GM18909 (cell line): ENCODE measurements around the gene TACR3.
"Not testable (repeated sequence)": the region's sequence is repeated elsewhere in the genome, so short reads cannot be mapped to it uniquely, and the experiment has no call there.

Experiments
- ATAC-seq: cut with Tn5 transposase; IDR thresholded peaks from one replicate; pipeline ENCODE4 v1.9.1; 2021; ENCODE audit warnings: mild to moderate bottlenecking; ENCODE audit not compliant: unreplicated experiment, poor library complexity

Gene TACR3, protein sequence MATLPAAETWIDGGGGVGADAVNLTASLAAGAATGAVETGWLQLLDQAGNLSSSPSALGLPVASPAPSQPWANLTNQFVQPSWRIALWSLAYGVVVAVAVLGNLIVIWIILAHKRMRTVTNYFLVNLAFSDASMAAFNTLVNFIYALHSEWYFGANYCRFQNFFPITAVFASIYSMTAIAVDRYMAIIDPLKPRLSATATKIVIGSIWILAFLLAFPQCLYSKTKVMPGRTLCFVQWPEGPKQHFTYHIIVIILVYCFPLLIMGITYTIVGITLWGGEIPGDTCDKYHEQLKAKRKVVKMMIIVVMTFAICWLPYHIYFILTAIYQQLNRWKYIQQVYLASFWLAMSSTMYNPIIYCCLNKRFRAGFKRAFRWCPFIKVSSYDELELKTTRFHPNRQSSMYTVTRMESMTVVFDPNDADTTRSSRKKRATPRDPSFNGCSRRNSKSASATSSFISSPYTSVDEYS

DNA sequence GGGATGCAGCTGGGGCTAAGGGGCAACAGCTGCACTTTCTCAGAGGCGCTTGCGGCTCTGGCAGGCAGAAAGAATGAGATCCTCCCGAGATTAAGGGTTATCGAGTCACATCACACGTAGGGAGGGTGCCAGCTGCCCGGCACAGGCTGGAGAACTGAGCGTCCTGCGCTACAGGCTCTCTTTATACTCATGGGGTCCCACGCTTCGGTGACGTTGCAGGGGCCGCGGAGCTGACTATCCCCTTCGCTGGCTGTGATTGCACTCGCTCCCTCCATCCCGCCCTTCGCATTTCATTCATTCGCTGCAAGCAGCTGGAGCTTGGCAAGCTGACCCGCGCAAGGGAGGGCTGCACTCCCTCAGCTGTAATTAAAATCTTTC, at the start of gene TACR3:
TACR3 (minus strand) TSS at position 156 of the 378 bp plus-strand sequence. CDS start 310 bp downstream, outside the sequence.
- no peak for ATAC-seq

DNA sequence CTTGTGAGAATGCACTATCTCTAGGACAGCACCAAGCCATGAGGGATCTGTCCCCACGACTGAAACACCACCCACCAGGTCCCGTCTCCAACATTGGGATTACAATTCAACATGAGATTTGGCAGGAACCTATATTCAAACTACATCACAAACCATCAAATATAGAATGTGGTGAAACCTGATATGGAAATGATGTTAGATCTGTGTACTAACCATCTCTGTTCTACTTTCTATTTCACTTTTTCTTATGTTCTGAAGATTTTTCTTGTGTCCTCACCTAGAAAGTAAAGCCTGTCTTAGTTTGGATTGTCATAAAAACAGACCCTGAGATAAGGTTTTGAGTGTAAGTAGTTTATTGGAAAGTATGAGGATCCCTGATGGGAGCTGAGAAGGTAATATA, 37.8 kb upstream of the TACR3 start:
- no peak for ATAC-seq

DNA sequence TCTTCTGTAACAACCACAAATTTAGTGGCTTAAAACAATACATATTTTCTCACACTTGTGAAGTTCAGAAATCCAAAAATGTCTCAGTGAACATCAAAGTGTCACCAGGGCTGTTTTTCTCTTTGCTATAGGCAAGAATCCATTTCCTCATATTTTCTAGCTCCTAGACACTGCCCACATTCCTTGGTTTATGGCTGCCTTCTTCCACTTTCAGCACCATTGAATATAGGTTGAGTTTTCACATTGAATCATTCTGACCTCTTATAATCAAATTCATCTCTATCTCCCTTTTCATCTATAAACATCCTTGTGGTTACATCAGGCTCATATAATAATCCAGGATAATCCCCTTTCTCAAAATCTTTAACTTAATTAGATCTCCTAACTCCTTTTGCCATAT, 37.0 kb upstream of the TACR3 start:
- no peak for ATAC-seq

DNA sequence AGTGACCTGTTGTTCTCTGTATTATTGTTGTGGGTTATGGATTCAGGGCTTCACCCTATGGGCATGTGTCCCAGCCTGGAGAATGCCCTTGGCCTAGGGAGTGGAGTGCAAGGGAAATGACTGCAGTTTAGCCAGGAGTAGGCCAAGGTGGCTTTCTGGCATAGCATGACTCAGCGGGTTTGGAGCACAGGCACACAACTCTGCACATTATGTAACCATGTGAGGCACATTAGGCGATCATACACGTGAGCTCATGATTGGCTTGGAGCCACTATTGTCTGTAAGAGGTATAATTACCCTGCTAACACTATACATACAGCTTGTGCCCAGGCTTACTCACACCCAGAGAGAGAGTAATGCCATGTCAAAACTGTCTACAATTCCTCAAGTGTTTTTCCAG, 35.1 kb upstream of the TACR3 start:
- ATAC-seq: no peak

DNA sequence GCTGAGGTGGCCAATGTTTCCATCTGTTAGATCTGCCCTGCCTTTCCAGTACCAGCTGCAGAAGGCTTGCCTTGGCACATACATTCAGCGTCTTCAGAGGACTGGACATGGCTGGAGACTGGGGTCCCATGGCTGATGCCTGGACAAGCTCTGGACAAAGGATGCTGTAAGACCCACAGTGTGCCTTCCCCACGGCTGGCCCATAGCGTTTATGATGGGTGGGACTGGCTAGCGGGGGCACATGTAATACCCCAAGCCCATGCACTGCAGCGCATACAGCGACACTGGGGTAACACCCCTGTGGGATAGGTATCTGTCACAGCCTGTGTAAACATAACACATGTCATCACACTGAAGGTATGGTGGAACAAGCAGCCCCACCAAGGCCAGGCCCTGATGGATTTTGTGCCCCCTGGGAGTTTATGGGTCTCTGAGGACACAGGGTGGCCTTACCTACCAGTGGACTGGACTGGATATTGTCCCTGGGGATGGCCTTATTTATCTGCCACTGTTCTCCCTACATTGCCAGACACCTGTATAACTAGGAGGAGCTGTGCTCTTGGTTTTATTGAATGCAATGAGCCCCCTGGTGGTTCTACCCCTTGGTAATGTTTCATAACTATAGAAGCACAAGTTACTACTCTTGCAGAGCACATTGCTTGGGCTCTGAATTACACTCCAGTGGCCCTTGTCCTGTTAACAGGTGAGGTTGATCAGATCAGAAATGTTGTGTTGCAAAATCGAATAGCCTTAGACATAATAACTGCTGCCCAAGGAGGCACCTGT, 34.3 kb upstream of the TACR3 start:
- no peak for ATAC-seq

DNA sequence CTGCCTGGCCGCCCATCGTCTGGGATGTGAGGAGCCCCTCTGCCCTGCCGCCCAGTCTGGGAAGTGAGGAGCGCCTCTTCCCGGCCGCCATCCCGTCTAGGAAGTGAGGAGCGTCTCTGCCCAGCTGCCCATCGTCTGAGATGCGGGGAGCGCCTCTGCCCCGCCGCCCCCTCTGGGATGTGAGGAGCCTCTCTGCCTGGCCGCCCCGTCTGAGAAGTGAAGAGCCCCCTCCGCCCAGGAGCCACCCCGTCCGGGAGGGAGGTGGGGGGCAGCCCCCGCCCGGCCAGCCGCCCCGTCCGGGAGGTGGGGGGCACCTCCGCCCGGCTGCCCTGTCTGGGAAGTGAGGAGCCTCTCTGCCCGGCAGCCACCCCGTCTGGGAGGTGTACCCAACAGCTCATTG, 3.4 kb upstream of the TACR3 start:
- not testable (repeated sequence) for ATAC-seq

DNA sequence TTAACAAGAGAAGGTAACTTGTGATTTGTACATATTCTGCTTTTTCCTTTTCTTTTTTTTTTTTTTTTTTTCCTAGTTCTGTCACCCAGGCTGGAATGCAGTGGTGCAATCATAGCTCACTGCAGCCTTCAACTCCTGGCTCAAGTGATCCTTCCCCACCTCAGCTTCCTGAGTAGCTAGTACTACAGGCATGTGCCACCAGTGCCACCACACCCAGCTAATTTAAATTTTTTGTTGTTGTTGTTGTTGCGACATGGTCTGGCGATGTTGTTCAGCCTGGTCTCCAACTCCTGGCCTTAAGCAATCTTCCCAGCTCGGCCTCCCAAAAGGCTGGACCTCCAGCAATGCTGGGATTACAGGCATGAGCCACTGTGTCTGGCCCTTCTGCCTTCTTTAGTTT, 1.5 kb upstream of the TACR3 start:
- no peak for ATAC-seq

DNA sequence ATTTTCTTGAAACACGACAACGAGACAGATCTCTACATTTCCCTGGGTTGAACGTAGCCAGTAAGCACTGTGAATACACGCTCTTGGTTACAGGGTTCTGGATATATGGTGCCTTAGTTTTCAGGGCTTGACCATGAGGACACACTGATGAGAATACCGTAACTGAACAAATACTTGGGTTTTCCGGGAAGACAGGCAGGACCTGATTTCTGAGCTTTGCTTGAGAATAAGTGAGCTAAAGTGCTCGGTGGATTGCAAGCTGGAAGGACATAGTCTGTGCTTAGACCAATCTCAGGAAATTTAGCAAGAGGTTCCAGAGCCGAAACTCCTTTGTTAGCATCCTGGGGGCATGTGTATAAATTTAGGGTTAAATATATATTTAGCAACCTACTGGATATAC, 876 bp upstream of the TACR3 start:
- ATAC-seq: no peak

DNA sequence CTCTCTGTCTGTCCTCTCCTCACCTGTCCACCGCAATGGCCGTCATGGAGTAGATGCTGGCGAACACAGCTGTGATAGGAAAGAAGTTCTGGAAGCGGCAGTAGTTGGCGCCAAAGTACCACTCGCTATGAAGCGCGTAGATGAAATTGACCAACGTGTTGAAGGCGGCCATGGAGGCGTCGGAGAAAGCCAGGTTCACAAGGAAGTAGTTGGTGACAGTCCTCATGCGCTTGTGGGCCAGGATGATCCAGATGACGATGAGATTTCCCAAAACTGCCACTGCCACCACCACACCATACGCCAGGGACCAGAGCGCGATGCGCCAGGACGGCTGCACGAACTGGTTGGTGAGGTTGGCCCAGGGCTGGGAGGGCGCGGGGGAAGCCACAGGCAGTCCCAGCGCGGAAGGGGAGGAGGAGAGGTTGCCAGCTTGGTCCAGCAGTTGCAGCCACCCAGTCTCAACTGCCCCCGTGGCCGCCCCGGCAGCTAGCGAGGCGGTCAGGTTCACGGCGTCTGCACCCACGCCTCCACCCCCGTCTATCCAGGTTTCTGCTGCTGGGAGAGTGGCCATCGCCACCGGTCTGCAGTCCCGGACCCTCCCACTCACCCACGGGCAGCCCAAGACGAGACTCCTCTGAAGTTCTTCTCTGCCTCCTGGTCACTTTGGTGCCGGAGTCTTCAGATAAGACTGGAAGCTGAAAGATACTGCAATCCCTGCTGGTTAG, 518 bp downstream of the TACR3 start:
- ATAC-seq: no peak

DNA sequence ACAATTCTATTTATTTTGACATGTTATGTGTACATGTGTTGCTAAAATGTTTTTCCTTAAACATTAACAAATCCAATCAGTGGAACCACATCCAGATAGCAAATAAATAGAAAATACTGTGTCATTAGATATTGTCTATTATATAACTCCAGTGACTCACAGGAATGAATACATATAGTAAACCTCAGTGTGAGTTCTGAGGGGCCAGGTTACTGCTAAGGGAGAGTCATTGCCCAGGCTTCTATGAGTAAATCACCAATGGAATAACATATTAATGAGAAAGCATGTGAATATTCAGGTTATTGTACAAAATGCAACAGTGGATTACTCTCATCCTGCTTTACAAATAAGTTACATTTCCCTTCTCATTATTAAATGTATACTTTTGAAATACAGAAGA, 27.2 kb downstream of the TACR3 start:
- no peak for ATAC-seq

DNA sequence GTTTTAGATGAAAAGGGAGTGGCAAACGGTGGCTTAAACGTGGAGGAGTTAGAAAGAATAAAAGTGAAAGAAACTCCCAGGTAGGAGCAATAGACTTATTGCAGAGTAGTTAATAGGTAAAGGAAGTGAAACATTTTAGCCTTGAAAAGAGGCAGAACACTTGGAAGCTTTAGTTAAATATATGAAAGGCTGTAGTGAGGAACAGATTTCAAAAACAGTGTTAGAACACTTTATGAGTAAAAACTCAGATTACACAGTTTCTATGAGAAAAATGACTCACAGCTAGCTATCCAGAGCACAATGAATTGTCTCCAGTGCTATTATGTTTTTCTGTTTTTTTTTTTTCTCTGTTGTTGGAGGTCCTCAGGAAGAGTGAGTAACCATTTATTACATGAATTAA, 45.8 kb downstream of the TACR3 start:
- no peak for ATAC-seq

DNA sequence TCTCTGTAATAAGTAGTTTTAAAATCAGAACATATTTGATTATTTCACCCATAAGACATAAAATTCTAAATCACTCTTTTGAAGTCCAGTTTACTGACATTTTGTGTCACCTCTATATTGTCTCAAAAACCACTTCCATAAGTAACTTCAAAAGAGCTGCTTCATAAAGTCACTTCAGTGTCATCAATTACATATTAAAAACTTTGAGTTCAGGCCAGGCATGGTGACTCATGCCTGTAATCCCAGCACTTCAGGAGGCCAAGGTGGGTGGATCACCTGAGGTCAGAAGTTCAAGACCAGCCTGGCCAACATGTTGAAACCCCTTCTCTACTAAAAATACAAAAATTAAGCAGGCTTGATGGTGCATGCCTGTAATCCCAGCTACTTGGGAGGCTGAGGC, 53.0 kb downstream of the TACR3 start:
- ATAC-seq: not testable (repeated sequence)

DNA sequence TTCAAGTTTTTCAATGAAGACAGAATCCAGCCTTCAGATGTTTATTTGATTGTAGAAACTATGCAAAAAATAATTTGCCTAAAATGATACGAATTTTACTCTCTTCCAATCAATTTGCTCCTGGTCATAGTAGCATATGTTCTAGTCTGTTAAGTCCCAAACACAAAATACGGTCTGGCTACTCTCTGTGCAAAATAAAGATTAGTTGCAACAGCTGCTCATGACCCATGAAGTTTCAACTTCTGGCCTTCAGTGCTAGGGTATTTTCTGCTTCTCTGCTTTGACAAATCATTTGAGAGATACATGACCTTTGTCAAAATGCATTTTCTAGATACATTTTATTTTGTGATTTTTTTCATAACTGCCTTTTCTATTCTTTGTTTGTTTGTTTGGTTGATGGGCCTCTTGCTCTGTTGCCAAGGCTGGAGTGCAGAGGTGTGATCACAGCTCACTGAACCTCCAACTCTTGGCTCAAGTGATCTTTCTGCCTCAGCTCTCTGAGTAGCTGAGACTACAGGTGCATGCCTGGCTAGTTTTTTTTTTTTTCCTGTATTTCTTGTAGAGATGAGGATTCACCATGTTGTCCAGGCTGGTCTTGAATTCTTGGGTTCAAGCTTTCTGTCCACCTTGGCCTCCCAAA, 55.2 kb downstream of the TACR3 start:
- no peak for ATAC-seq

DNA sequence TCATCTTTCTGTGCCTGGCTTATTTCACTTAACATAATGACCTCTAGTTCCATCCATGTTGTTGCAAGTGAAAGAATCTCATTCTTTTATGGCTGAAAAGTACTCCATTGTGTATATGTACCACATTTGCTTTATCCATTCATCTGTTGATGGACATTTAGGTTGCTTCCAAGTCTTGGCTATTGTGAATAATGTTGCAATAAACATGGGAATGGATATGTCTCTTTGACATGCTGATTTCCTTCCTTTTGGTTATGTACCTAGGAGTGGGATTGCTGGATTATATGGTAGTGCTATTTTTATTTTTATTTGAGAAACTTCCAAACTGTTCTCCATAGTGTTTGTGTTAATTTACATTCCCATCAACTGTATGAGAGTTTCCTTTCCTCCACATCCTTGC, 71.2 kb downstream of the TACR3 start:
- ATAC-seq: no peak

DNA sequence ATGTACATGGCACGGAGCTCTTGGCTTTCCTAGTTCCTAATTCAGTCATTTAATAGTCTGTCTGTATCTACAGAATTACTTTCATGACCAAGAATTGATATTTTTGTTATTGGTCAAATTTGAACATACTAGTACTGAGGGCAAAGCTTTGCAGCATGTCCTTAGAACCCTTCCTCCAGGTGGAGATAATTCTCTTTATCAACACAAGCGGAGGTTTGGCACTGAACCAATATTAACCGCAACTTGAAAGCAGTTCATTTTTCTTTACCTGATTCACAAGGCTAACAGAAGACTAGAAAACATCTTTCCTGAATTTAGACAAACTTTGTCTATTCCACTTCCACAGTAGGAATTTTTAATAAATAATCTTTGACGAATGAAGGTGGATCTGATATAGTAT, 73.8 kb downstream of the TACR3 start:
- no peak for ATAC-seq

DNA sequence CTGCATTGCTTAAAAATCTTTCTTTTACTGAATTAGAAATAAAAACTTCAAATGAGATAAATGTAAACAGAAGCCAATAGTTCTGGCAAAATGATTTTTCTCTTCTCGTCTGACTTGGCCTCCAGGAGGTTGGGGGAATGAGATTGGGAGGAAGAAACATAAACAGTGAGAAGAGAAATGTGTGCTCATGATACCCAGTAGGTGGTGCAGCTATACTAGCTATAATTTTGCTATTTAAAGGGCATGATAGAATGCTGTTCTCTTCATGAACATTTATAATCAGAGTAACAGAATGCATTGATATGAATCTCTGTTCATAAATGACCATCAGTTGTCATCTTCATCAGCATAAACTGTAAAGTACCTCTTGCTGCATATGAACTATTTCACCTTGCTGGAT, 85.5 kb downstream of the TACR3 start:
- ATAC-seq: no peak

DNA sequence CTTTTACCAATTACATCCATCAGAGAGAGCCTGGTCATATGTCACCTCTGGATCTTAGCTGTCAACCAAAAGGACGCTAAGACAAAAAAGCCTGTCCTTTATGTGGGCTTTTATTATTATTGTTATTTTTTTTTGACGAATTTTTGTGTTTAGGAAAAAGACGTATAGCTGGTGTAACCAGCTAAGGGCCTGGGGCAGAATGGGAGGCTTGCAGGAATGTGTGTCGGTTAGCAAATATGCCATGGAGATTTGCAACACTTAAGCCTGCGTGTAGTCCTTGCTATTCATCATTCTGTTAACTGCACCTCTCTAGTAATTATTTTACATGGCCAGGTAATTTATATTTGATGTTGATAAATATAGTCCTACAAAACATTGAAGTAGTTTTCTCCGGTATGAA, 93.5 kb downstream of the TACR3 start:
- no peak for ATAC-seq

DNA sequence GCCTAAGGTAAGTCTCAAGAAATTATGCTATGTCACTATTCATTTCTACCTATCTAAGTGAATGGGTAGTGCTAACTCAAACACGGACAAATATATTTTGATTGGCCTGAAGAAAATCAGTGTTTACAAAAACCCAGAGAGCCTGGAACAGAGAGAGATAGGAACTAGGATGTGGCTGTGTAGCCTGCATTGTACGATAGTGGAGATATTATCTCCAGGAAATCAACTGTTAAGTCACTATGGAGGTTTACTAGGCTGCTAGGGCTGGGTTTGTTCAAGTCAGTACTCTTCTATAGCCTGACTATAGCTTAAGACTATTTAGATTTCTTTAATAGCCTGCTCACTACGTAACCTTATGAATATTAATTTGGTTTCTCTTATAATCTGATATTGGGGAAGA, 127.9 kb downstream of the TACR3 start:
- no peak for ATAC-seq

DNA sequence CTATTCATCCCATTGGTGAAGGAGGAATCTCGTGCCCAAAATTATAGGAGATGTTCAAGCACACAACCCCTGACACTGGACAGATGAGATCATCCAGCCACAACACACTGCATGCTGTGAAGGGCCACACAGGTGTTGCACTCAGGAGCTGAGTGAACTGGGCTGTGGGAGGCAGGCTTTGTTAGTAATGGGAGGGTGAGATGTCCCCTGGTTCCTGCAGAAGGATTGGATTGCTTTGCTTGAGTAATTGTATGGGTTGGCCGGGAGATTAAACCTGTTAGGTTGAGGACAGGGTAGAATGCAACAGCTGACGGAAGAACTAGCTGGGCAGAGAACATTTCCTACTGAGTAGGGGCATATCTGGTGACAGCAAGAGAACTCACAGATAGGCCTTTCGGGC, 152.2 kb downstream of the TACR3 start:
- ATAC-seq: no peak

DNA sequence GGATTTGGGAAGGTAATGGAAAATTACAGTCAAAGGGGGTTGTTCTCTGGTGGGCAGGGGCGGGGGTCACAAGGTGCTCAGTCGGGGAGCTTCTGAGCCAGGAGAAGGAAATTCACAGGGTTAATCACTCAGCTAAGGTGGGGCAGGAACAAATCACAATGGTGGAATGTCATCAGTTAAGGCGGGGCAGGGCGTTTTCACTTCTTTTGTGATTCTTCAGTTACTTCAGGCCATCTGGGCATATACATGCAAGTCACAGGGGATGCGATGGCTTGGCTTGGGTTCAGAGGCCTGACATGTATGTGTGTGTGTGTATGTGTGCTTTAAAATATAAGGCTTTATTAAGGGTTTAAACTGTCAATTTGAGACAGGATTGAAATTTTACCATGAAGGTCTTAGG, 160.6 kb downstream of the TACR3 start:
- not testable (repeated sequence) for ATAC-seq
